CD4-positive, alpha-beta T cell (primary cell): ENCODE measurements around the gene MET. TPM values are rescaled to one million over a fixed set of nuclear protein-coding genes. Genes with fewer than 3 reads are reported as not detected.

ENCODE experiments used
- ATAC-seq: fragments of 200-7000 bp; cut with Tn5 transposase; one replicate; pipeline ENCODE4 v1.10.0; 2022; ENCODE audit warnings: mild to moderate bottlenecking; ENCODE audit not compliant: poor library complexity
- CTCF ChIA-PET: fragments of 350-600 bp; sonication (Branson Sonifier 250); formaldehyde crosslinking; loops from one replicate; lab custom pipeline; 2021; ENCODE audit warnings: antibody characterized with exemption, inconsistent platforms; lab: Charles Lee
- POLR2A ChIA-PET: fragments of 350-600 bp; sonication (Branson Sonifier 250); formaldehyde crosslinking; loops from one replicate; lab custom pipeline; 2021; ENCODE audit warnings: antibody characterized with exemption, inconsistent platforms; lab: Charles Lee
- DNase-seq, 14 experiments: peaks; one replicate each; pipeline ENCODE4 v3.0.0-alpha.2; 2013 to 2020; ENCODE audit warnings: mixed read lengths in 2 of 14
- H3K27ac ChIP-seq, 2 donors: one replicate each; pipeline versions ENCODE4 v1.5.1 to v1.7.0; 2013; ENCODE audit warnings: low read length in 2 of 2, low read depth in 1 of 2, mild to moderate bottlenecking in 1 of 2
- H3K27me3 ChIP-seq, 2 experiments: 1 replicate in 1 of 2; 2 replicates in 1 of 2; pipeline versions ENCODE4 v1.6.1 to v1.7.0; 2013; ENCODE audit warnings: low read length in 2 of 2, control low read depth in 1 of 2, mild to moderate bottlenecking in 1 of 2, moderate library complexity in 1 of 2; ENCODE audit not compliant: insufficient read depth in 2 of 2, control insufficient read depth in 1 of 2
- H3K36me3 ChIP-seq: one replicate; pipeline ENCODE4 v1.6.1; 2013; ENCODE audit warnings: low read length, control low read depth; ENCODE audit not compliant: insufficient read depth
- H3K4me1 ChIP-seq: one replicate; pipeline ENCODE4 v1.6.1; 2013; ENCODE audit warnings: low read length, control low read depth; ENCODE audit not compliant: insufficient read depth
- H3K4me3 ChIP-seq: one replicate; pipeline ENCODE4 v1.5.1; 2013; ENCODE audit warnings: mild to moderate bottlenecking, low read length, moderate library complexity
- H3K9me3 ChIP-seq, 2 experiments: 1 replicate in 1 of 2; 2 replicates in 1 of 2; pipeline versions ENCODE4 v1.6.1 to v1.7.0; 2013; ENCODE audit warnings: low read length in 2 of 2, mild to moderate bottlenecking in 2 of 2, control low read depth in 1 of 2, moderate library complexity in 1 of 2; ENCODE audit not compliant: control insufficient read depth in 1 of 2, insufficient read depth in 1 of 2
- H3K27ac Mint-ChIP-seq: one replicate; pipeline ENCODE4 v1.8.0; 2020; ENCODE audit warnings: mixed read lengths
- H3K27me3 Mint-ChIP-seq: one replicate; pipeline ENCODE4 v1.8.0; 2021; ENCODE audit warnings: mixed read lengths
- H3K36me3 Mint-ChIP-seq: one replicate; pipeline ENCODE4 v1.8.0; 2021; ENCODE audit warnings: low read depth, mixed read lengths
- H3K4me1 Mint-ChIP-seq: one replicate; pipeline ENCODE4 v1.8.0; 2021; ENCODE audit warnings: low read depth, mixed read lengths
- H3K4me3 Mint-ChIP-seq: one replicate; pipeline ENCODE4 v1.8.0; 2020; ENCODE audit warnings: mild to moderate bottlenecking, mixed read lengths
- H3K9me3 Mint-ChIP-seq: one replicate; pipeline ENCODE4 v1.8.0; 2020; ENCODE audit warnings: mixed read lengths
- CTCF ChIP-seq: fragments of 200-600 bp; IDR thresholded peaks from one replicate; pipeline ENCODE4 v1.8.0; 2022; ENCODE audit warnings: antibody characterized with exemption, mild to moderate bottlenecking
- intact Hi-C, 2 experiments: fragments of 100-400 bp; cut with DNase I in 1 of 2; cut with micrococcal nuclease in 1 of 2; formaldehyde crosslinking; loops; one replicate each; pipeline versions ENCODE4 v1.15.1 to v1.9.0; 2023 to 2025; cut with DNase I, micrococcal nuclease
- total RNA-seq, 174 experiments: library from RNA in 2 of 174; stranded (reverse) in 2 of 174; gene quantifications; one replicate each; pipeline ENCODE4 v1.2.3 and lab custom pipeline; 2021 to 2026

MET gene
- total RNA-seq, 2 experiments from 2014 or later: 0.14 TPM; not detected in 1

GRCh38 chr7:116675812-116676355 is 3.9 kb downstream of the MET start:
- no peak for DNase-seq
- H3K4me1 ChIP-seq: peaks cover 4% of the 10 kb centered on the region
- no peaks in the 10 kb centered on the region for H3K36me3 ChIP-seq
- H3K27me3 ChIP-seq: peaks cover 25 to 44% of the 10 kb centered on the region in 2 experiments
- H3K27ac ChIP-seq: no peak overlapping the region
- peaks cover 0 to 5% of the 10 kb centered on the region in 2 experiments for H3K9me3 ChIP-seq
- no peak for ATAC-seq
- H3K27ac Mint-ChIP-seq: no peak overlapping the region
- H3K9me3 Mint-ChIP-seq: no peaks in the 10 kb centered on the region
- POLR2A ChIA-PET: no interaction called here
- no peak for TF ChIP-seq CTCF
- H3K4me3 ChIP-seq: no peak overlapping the region
- CTCF ChIA-PET: no interaction called here
- H3K4me1 Mint-ChIP-seq: peaks cover 8% of the 10 kb centered on the region
- peaks cover 54% of the 10 kb centered on the region for H3K27me3 Mint-ChIP-seq
- intact Hi-C loops: no loop called here
- no peak overlapping the region for H3K4me3 Mint-ChIP-seq
- H3K36me3 Mint-ChIP-seq: no peaks in the 10 kb centered on the region

GRCh38 chr7:116678780-116679179 is 6.8 kb downstream of the MET start:
- TF ChIP-seq CTCF: no peak
- Histone ChIP-seq H3K27me3 (peaks cover 9 to 19% of the 10 kb centered on the region in 2 experiments), H3K36me3 (no peaks in the 10 kb centered on the region), H3K9me3 (no peaks in the 10 kb centered on the region), H3K27ac (no peak overlapping the region), H3K4me3 (no peak overlapping the region), H3K4me1 (no peaks in the 10 kb centered on the region)
- Mint-ChIP-seq H3K4me3 (no peak overlapping the region), H3K9me3 (no peaks in the 10 kb centered on the region), H3K27me3 (peaks cover 38% of the 10 kb centered on the region), H3K4me1 (no peaks in the 10 kb centered on the region), H3K36me3 (no peaks in the 10 kb centered on the region), H3K27ac (no peak overlapping the region)
- DNase-seq: no peak
- ChIA-PET CTCF (no interaction called here), POLR2A (no interaction called here)
- intact Hi-C loops: no loop called here
- ATAC-seq: no peak

GRCh38 chr7:116679500-116679899 is 7.5 kb downstream of the MET start:
- Mint-ChIP-seq H3K27me3 (peaks cover 41% of the 10 kb centered on the region), H3K4me3 (no peak overlapping the region), H3K9me3 (no peaks in the 10 kb centered on the region), H3K27ac (no peak overlapping the region), H3K36me3 (no peaks in the 10 kb centered on the region), H3K4me1 (no peaks in the 10 kb centered on the region)
- CTCF ChIA-PET: no interaction called here
- POLR2A ChIA-PET: no interaction called here
- no peaks in the 10 kb centered on the region for H3K36me3 ChIP-seq
- no peak overlapping the region for H3K4me3 ChIP-seq
- DNase-seq (no peak), ATAC-seq (no peak)
- no peak for TF ChIP-seq CTCF
- no peaks in the 10 kb centered on the region for H3K4me1 ChIP-seq
- intact Hi-C loops: no loop called here
- H3K27ac ChIP-seq: no peak overlapping the region
- H3K9me3 ChIP-seq: no peaks in the 10 kb centered on the region
- H3K27me3 ChIP-seq: peaks cover 8 to 14% of the 10 kb centered on the region in 2 experiments
